Esophagus (tissue), 2 donors: Measurements from ENCODE around the gene PML. TPM values are rescaled to one million over a fixed set of nuclear protein-coding genes. Genes with fewer than 3 reads are reported as not detected.

ENCODE experiments used
- H3K27ac ChIP-seq, 2 donors: one replicate each; pipeline ENCODE4 v1.5.1; 2013; ENCODE audit warnings: low read depth in 2 of 2, mild to moderate bottlenecking in 2 of 2, inconsistent platforms in 1 of 2, low read length in 1 of 2, moderate library complexity in 1 of 2
- H3K27me3 ChIP-seq, 2 donors: one replicate each; pipeline ENCODE4 v1.6.1; 2013; ENCODE audit warnings: low read length in 2 of 2, control low read depth in 1 of 2, mild to moderate bottlenecking in 1 of 2; ENCODE audit not compliant: insufficient read depth in 2 of 2, control insufficient read depth in 1 of 2
- H3K36me3 ChIP-seq, 2 donors: one replicate each; pipeline ENCODE4 v1.6.1; 2013; ENCODE audit warnings: low read length in 1 of 2; ENCODE audit not compliant: control insufficient read depth in 2 of 2, insufficient read depth in 2 of 2
- H3K4me1 ChIP-seq, 2 donors: one replicate each; pipeline ENCODE4 v1.6.1; 2013; ENCODE audit warnings: low read length in 1 of 2; ENCODE audit not compliant: control insufficient read depth in 2 of 2, insufficient read depth in 2 of 2
- H3K4me3 ChIP-seq, 2 donors: one replicate each; pipeline ENCODE4 v1.5.1; 2013; ENCODE audit warnings: low read length in 2 of 2, mild to moderate bottlenecking in 2 of 2, low read depth in 1 of 2, moderate library complexity in 1 of 2
- H3K9me3 ChIP-seq, 2 donors: one replicate each; pipeline ENCODE4 v1.6.1; 2013; ENCODE audit warnings: mild to moderate bottlenecking in 2 of 2, low read depth in 1 of 2, low read length in 1 of 2, moderate library complexity in 1 of 2; ENCODE audit not compliant: control insufficient read depth in 2 of 2, insufficient read depth in 1 of 2
- WGBS, 2 donors: extraction: QIAGEN DNeasy Blood & Tissue Kit; methylation state at CpG; one replicate each; pipeline ENCODE4 v1.1.7; 2013; 5-methylcytosine and 5-hydroxymethylcytosine counted together
- polyA plus RNA-seq, 2 donors: library from polyadenylated mRNA; stranded (reverse); fragments of 200-250 nt; gene quantifications; one replicate each; pipeline ENCODE4 v1.2.3, GENCODE V29; 2013
- donor health status: healthy with polysubstance abuse.
- donor health status: Bipolar disorder and iron deficiency.

The PML gene, protein sequence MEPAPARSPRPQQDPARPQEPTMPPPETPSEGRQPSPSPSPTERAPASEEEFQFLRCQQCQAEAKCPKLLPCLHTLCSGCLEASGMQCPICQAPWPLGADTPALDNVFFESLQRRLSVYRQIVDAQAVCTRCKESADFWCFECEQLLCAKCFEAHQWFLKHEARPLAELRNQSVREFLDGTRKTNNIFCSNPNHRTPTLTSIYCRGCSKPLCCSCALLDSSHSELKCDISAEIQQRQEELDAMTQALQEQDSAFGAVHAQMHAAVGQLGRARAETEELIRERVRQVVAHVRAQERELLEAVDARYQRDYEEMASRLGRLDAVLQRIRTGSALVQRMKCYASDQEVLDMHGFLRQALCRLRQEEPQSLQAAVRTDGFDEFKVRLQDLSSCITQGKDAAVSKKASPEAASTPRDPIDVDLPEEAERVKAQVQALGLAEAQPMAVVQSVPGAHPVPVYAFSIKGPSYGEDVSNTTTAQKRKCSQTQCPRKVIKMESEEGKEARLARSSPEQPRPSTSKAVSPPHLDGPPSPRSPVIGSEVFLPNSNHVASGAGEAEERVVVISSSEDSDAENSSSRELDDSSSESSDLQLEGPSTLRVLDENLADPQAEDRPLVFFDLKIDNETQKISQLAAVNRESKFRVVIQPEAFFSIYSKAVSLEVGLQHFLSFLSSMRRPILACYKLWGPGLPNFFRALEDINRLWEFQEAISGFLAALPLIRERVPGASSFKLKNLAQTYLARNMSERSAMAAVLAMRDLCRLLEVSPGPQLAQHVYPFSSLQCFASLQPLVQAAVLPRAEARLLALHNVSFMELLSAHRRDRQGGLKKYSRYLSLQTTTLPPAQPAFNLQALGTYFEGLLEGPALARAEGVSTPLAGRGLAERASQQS
- polyA plus RNA-seq: 10 to 100 TPM; 16.9 to 18.8 TPM

DNA sequence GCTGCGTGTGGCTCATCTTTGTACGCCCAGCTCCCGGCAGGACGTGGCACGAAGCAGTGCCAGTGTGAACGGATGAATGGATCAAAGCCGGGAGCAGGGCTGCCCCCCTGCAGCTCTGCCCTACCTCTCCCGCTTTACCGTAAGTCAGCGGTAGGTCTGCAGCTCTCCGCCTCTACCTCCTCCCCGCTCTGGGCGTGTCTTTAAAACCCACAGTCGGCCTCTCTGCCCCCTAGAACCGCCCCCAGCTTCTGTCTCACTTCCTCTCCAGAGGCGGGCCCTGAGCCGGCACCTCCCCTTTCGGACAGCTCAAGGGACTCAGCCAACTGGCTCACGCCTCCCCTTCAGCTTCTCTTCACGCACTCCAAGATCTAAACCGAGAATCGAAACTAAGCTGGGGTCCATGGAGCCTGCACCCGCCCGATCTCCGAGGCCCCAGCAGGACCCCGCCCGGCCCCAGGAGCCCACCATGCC lies at the start of gene PML:
Gene PML (plus strand): TSS at position 304 of the 471 bp plus-strand sequence. CDS start 97 bp downstream, at position 401.
- peaks cover 5 to 22% of the 10 kb centered on the region in 2 donors for H3K4me1 ChIP-seq
- H3K27me3 ChIP-seq: no peaks in the 10 kb centered on the region
- WGBS, 2 donors: 0% methylated on average over 27 of the region's 27 CpGs
- peak within 1 kb of the TSS; percentile 94 to 96 for H3K27ac ChIP-seq
- peaks cover 5 to 6% of the 10 kb centered on the region in 2 donors for H3K36me3 ChIP-seq
- H3K4me3 ChIP-seq: peak within 1 kb of the TSS; percentile 78 to 91
- no peaks in the 10 kb centered on the region for H3K9me3 ChIP-seq

DNA sequence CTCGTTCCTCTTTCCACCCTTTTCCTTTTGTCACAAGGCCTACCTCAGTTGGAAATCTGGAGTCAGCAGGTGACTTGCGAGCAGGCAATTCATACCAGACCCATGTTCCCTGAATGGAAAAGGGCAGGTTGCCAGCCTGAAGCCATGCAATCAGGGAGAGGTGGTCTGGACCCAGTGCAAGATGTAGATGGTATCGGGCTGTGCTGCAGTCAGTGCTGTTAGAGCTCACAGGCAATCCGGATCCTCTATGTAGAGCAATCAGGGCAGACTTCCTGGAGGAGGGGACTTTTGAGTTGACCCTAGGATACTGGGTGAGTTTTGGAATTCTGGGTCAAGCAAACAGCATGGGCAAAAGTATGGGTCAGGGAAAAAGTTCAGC lies 49.4 kb upstream of the PML start:
- Histone ChIP-seq H3K36me3 (no peaks in the 10 kb centered on the region), H3K9me3 (no peaks in the 10 kb centered on the region), H3K27me3 (no peaks in the 10 kb centered on the region), H3K4me3 (no peak overlapping the region), H3K27ac (no peak overlapping the region), H3K4me1 (peaks cover 0 to 2% of the 10 kb centered on the region in 2 donors)
- 82 to 84% methylated on average over 4 of the region's 4 CpGs for WGBS, 2 donors

DNA sequence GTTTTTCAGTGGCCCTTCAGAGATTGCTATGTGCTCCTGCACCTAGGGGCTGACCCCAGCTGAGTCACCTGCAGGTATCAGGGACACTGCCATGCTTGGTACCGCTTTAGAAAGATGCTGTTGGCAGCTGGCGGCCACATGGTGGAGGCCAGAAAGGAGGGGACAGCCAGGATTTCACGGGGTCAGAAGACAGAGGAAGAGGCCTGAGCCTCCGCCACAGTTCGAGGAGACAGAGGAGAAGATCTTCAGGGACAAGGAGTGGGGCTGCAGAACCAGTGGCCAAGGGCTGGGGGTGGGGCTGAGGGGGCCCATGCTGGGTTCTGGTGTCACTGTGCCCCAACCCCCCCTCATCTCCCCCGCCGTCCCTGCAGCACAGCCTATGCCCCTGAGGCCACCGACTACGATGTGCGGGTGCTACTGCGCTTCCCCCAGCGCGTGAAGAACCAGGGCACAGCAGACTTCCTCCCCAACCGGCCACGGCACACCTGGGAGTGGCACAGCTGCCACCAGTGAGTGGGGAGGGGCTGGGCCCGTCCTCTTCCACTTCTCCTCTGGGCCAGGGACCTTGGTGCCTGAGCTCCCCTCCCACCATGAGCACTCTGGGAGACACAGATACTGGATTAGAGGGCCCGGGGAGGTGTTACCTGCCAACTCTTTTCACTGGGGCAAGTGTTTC lies 48.3 kb upstream of the PML start:
- 84 to 85% methylated on average over 17 of the region's 17 CpGs for WGBS, 2 donors
- no peak overlapping the region for H3K27ac ChIP-seq
- H3K9me3 ChIP-seq: no peaks in the 10 kb centered on the region
- no peaks in the 10 kb centered on the region for H3K27me3 ChIP-seq
- peaks cover 0 to 2% of the 10 kb centered on the region in 2 donors for H3K4me1 ChIP-seq
- no peaks in the 10 kb centered on the region for H3K36me3 ChIP-seq
- no peak overlapping the region for H3K4me3 ChIP-seq

DNA sequence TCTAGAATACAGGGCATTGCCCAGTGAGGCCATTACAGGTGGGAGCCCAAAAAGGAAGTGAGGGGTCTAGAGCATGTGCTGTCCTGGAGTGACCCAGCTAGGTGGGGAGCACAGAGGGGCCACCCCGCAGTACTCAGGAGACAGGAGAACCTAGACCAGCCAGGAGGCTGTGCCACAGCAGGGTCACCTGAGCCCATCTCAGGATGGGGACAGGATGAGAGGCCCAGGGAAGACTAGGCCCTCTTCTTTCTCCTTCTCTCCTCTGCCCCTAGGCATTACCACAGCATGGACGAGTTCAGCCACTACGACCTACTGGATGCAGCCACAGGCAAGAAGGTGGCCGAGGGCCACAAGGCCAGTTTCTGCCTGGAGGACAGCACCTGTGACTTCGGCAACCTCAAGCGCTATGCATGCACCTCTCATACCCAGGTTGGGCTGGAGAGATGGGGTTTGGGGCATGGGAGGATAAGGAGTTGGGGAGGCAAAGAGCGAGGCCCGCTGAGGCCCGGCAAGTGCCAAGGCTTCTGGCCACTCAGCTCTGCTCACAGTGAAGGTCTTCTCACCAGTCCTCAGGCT lies 47.6 kb upstream of the PML start:
- Histone ChIP-seq H3K36me3 (no peaks in the 10 kb centered on the region), H3K27me3 (no peaks in the 10 kb centered on the region), H3K4me3 (no peak overlapping the region), H3K9me3 (no peaks in the 10 kb centered on the region), H3K4me1 (peaks cover 0 to 5% of the 10 kb centered on the region in 2 donors), H3K27ac (no peak overlapping the region)
- 95 to 98% methylated on average over 9 of the region's 9 CpGs for WGBS, 2 donors

DNA sequence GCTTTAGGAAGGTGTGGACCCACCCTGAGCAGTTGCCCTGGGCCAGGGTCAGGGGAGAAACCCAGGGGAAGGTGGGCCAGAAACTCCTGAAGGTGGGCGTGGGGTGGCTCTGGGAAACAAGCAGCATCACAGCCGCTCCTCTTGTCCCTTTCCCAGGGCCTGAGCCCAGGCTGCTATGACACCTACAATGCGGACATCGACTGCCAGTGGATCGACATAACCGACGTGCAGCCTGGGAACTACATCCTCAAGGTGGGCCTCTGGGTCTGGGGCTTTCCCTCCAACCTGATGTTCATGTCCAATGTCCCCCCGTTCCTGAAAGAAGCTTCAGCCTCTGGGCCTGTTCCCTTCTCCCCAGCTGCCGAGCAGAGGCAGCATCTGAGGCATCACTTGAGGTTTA lies 46.9 kb upstream of the PML start:
- Histone ChIP-seq H3K4me1 (peaks cover 0 to 5% of the 10 kb centered on the region in 2 donors), H3K36me3 (no peaks in the 10 kb centered on the region), H3K9me3 (no peaks in the 10 kb centered on the region), H3K27ac (no peak overlapping the region), H3K4me3 (no peak overlapping the region), H3K27me3 (no peaks in the 10 kb centered on the region)
- 93 to 95% methylated on average over 9 of the region's 9 CpGs for WGBS, 2 donors

DNA sequence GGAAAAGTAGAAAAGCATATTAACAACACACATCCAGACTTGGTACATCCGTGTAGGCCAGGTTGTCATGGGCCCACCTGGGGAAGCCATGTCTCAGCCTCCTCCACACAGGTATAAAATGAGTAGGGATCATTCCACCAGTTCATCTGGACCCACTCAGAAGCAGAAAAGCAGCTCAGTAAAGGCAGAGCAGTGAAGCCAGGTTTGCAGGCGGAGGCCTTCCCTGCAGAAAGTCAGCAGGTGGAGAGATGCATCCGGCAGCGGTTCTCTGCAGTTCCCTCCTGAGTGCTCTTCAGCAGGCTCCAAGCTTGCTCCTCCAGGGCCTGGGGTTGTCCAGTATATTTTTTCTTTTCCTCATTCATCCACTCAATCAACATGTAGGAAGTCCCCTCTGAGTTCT lies 46.1 kb upstream of the PML start:
- Histone ChIP-seq H3K9me3 (no peaks in the 10 kb centered on the region), H3K36me3 (no peaks in the 10 kb centered on the region)
- 90 to 97% methylated on average over 4 of the region's 4 CpGs for WGBS, 2 donors

DNA sequence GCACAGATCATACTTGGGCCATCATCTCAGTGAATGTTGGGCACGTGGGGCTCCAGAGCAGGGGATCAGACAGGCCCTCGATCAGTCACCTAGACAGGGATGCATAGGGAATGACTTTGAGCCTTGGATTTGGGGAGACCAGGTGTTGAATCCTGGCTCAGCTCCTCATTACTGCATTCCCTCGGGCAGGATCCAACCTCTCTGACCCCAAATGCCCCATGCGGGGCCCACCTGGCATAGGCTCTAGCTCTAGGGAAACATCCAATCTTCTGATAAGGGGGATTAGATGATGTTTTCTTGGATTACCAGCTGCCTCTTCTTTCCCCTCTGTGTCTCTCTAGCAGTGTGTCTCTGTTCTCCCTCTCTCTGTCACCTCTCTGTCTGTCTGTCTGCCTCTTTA lies 45.5 kb upstream of the PML start:
- Histone ChIP-seq H3K4me1 (peaks cover 0 to 5% of the 10 kb centered on the region in 2 donors), H3K27ac (no peak overlapping the region), H3K4me3 (no peak overlapping the region), H3K9me3 (no peaks in the 10 kb centered on the region), H3K36me3 (no peaks in the 10 kb centered on the region), H3K27me3 (no peaks in the 10 kb centered on the region)
- WGBS, 2 donors: 73 to 76% methylated on average over 4 of the region's 4 CpGs

More for the DNA sequence above, 46.1 kb upstream of the PML start:
- Histone ChIP-seq H3K4me1 (peaks cover 0 to 5% of the 10 kb centered on the region in 2 donors), H3K27me3 (no peaks in the 10 kb centered on the region), H3K27ac (no peak overlapping the region), H3K4me3 (no peak overlapping the region)

DNA sequence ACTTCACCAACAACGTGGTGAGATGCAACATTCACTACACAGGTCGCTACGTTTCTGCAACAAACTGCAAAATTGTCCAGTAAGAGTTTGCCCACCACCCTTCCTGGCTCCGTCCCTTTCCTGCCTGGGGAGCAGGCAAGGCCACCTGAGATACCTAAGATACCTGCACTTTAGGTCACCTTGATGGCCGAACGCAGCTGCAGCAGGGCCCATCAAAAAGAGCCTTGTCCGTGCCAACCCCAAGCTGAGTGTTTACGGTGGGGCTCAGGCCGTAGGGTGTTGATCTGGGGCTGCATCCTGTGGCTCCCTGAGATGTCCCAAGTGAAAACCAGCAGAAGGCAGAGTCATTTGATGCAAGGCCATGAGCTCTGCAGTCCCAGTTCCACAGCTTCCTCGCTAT lies 45.0 kb upstream of the PML start:
- Histone ChIP-seq H3K36me3 (no peaks in the 10 kb centered on the region), H3K27me3 (no peaks in the 10 kb centered on the region), H3K27ac (no peak overlapping the region), H3K9me3 (no peaks in the 10 kb centered on the region), H3K4me3 (no peak overlapping the region), H3K4me1 (peaks cover 0 to 5% of the 10 kb centered on the region in 2 donors)
- WGBS, 2 donors: 87 to 91% methylated on average over 10 of the region's 10 CpGs

DNA sequence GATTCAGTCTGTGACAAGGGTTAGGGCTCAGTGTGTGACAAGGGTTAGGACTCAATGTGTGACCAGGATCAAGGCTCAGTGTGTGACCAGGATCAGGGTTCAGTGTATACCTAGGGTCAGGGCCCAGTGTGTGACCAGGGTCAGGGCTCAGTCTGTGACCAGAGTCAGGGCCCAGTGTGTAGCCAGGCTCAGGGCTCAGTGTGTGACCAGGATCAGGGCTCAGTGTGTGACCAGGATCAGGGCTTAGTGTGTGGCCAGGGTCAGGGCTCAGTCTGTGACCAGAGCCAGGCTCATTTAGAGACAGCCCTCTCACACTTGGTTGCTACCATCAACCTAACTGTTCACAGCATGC lies 44.1 kb upstream of the PML start:
- no peaks in the 10 kb centered on the region for H3K27me3 ChIP-seq
- H3K36me3 ChIP-seq: no peaks in the 10 kb centered on the region
- H3K4me1 ChIP-seq: peaks cover 0 to 5% of the 10 kb centered on the region in 2 donors
- peak overlapping the region; percentile 25 to 59 for H3K27ac ChIP-seq
- no peak overlapping the region for H3K4me3 ChIP-seq
- no peaks in the 10 kb centered on the region for H3K9me3 ChIP-seq
